HUES64 (cell line): ENCODE results near the gene RFX2.
"Not testable (repeated sequence)": the region's sequence is repeated elsewhere in the genome, so short reads cannot be mapped to it uniquely, and the experiment has no call there.

Experiments
- H3K27ac ChIP-seq: 2 replicates; pipeline ENCODE4 v1.7.0; 2013; ENCODE audit warnings: low read depth, low read length, inconsistent platforms
- H3K27me3 ChIP-seq: 2 replicates; pipeline ENCODE4 v1.6.1; 2013; ENCODE audit warnings: mild to moderate bottlenecking, low read length; ENCODE audit not compliant: insufficient read depth
- H3K36me3 ChIP-seq: 2 replicates; pipeline ENCODE4 v1.6.1; 2013; ENCODE audit warnings: mild to moderate bottlenecking, low read length; ENCODE audit not compliant: insufficient read depth
- H3K4me1 ChIP-seq: 2 replicates; pipeline ENCODE4 v1.6.1; 2013; ENCODE audit warnings: mild to moderate bottlenecking, low read length, moderate library complexity; ENCODE audit not compliant: insufficient read depth
- H3K4me3 ChIP-seq: 2 replicates; pipeline ENCODE4 v1.5.1; 2013; ENCODE audit warnings: mild to moderate bottlenecking, low read length, moderate library complexity
- H3K9ac ChIP-seq: 2 replicates; pipeline ENCODE4 v1.6.1; 2013; ENCODE audit warnings: mild to moderate bottlenecking, low read depth, low read length
- H3K9me3 ChIP-seq: 2 replicates; pipeline ENCODE4 v1.6.1; 2013; ENCODE audit warnings: low read depth, low read length; ENCODE audit not compliant: insufficient read depth
- WGBS: fragments of 150-250, 120-280 bp; methylation state at CpG from one replicate; pipeline ENCODE4 v1.1.7; 2013; ENCODE audit warnings: missing lambda C conversion rate; 5-methylcytosine and 5-hydroxymethylcytosine counted together

Gene RFX2

DNA sequence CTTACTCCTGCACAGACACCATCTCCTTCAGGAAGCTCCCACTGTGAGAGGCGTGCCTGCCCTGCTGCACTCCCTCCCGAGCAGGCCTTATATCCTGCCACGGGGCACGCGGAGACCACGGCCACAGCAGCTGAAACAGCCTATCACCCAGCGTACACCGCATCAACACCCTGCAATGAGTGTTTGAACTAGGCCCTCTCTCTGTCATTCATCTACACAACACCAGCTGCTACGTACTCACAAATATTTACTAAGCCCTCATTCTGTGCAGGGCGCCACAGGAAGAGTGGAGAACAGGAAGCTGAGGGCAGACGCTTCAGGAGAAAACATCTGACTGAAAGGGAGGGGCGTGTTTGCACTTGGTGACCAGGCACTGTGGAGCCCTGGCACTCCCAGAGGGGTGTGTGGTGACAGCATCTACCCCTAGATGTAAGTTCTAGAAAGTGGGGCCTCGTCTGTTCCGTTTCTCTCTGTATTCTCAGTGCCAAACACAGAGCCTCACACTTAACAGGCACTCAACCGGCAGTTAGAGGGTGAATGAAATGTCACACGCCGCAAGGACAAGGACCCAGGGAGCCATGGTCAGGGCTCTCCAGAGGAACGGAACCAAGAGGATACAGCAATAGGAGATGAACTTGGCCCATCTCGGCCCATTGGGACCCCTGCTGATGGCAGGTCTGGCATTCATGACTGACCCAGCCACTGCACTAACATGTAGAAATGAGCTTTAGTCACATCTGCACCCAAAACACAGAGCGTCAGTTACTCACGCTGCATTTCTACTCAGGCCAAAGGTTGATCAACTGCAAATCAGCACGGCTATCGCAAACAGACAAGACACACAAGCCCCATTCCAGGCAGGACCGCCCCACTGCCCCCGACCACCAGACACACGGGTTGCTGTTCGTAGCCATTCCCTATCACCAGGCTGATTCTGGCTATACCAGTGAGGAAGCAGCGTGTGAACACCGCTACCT is 148.0 kb downstream of the RFX2 start:
- WGBS, result 78% methylated on average over 29 of the region's 29 CpGs
- no peak overlapping the region for H3K4me3 ChIP-seq
- no peaks in the 10 kb centered on the region for H3K9me3 ChIP-seq
- H3K4me1 ChIP-seq, result peaks cover 21% of the 10 kb centered on the region
- H3K27me3 ChIP-seq, result no peaks in the 10 kb centered on the region
- H3K9ac ChIP-seq, result no peak overlapping the region
- H3K27ac ChIP-seq, result no peak overlapping the region
- peaks cover 3% of the 10 kb centered on the region; the same call in 1 of the 2 replicates for H3K36me3 ChIP-seq

DNA sequence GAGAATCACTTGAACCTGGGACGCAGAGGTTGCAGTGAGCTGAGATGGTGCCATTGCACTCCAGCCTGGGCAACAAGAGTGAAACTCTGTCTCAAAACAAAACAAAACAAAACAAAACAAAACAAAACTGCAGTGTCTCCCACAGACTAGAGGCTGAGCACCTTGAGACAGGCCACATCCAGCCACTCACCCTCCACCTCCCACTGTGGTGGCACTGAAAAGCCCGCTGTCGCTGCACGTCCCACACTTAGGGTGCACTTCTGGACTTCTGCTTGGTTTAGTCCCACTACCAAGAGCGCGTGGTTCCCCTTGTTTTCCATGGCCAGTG is 148.7 kb downstream of the RFX2 start:
- H3K9me3 ChIP-seq, H3K27me3 ChIP-seq, H3K4me3 ChIP-seq, H3K27ac ChIP-seq, H3K36me3 ChIP-seq, H3K9ac ChIP-seq: not testable (repeated sequence)
- H3K4me1 ChIP-seq, result peaks cover 27% of the 10 kb centered on the region
- 94% methylated on average over 5 of the region's 6 CpGs for WGBS

DNA sequence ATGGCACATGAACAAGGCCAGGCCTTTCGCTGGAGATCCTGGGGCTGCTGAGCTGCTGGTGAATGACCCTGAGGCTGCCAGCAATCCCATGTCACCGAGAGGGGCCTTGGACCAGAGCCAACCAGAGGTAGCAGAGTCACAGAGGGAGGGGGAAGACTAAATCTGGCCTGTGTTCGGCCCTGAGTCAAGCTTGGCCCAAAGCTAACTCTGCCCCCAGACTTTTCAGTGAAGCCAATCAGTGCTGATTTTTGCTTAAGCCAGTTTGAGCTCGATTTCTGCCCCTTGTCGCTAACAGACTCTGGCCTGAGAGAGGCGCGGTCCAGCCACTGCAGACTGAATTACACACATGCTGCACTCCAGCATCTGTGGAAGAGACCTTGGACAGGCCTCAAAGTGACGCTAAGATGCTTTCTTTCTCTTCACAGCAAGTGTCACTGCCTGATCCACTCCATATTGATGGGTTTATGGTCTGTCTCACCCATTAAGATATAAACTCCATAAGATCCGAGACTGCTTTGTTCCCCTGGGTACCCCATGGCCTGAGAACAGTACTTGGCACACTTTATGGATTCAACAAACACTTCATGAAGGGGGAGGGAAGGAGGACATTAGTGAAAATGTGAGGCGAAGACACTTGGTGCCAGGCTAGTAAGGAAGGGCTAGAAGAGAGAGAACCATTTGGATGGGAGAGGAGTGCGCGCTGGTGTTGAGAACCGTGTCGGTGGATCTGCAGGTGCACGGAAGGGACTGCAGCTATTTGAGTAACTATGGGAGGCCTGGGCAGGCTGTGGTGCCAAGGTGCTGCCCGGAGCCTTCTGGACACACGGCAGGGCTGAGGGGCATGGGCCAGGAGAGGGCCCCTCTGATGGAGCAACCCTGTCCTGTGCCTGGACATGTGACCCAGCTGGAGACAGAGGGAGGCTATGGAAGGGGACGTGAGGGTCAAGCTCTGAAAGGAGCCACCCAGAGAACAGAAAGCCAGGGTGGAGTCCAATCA is 150.0 kb downstream of the RFX2 start:
- no peak overlapping the region for H3K9ac ChIP-seq
- no peaks in the 10 kb centered on the region for H3K9me3 ChIP-seq
- H3K36me3 ChIP-seq, result no peaks in the 10 kb centered on the region
- H3K27ac ChIP-seq, result no peak overlapping the region
- no peaks in the 10 kb centered on the region for H3K27me3 ChIP-seq
- WGBS, result 93% methylated on average over 18 of the region's 18 CpGs
- H3K4me3 ChIP-seq, result no peak overlapping the region
- H3K4me1 ChIP-seq, result peaks cover 34% of the 10 kb centered on the region

DNA sequence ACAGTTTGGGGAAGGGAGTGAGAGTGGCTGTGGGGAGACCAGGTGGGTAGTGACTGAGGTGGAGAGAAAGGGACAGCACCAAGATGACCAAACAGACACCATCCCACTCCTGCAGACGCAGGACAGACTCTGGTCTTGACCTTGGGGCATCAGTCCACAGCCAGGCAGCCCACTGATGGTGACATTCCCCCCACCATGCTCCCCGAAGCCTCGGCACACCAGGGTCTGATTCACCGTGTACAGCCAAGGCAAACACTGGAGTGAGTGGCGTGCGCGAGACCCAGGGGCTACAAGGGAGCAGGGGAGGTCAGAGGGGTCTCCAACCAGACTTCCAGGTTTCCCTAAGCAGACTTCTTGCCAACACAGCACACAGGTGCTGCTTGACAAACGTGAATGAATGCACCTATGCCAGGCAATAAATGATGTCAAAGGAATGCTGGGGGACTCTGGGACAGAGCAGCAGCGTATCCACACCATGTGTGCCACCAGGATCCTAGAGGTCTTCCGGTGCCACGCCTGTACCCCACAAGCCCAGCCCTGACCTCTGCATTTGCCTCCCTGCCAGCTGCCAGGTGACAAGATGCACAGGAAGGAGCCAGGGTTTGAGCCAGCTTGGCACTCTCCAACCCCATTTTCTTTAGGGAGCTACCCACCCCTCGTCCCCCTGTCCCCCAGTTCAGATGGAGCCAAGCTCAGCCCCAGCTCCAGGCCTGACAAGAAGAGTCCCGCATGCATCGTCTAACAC is 150.9 kb downstream of the RFX2 start:
- Histone ChIP-seq H3K27ac (no peak overlapping the region), H3K9ac (no peak overlapping the region; the same call in 1 of the 2 replicates), H3K27me3 (no peaks in the 10 kb centered on the region), H3K36me3 (no peaks in the 10 kb centered on the region), H3K9me3 (no peaks in the 10 kb centered on the region), H3K4me1 (peaks cover 39% of the 10 kb centered on the region), H3K4me3 (no peak overlapping the region)
- WGBS, result 95% methylated on average over 14 of the region's 14 CpGs

DNA sequence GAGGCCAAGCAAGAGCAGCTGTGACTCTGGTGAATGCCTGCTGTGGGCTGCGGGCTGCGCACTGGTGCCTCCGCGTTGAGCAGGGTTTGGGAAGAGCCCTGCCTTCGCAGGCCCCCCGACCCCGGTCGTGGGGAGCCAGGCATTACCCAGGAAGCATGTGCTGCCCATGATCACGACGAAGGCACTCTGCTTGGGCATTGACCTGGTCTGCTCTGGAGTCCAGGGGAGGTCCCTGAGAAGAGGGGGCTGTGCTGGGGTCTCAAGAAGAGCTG is 151.5 kb downstream of the RFX2 start:
- H3K27ac ChIP-seq, result no peak overlapping the region
- no peaks in the 10 kb centered on the region for H3K9me3 ChIP-seq
- 92% methylated on average over 10 of the region's 10 CpGs for WGBS
- H3K36me3 ChIP-seq, result no peaks in the 10 kb centered on the region
- no peaks in the 10 kb centered on the region for H3K27me3 ChIP-seq
- H3K9ac ChIP-seq, result peak overlapping the region; percentile 24; the same call in 1 of the 2 replicates
- H3K4me1 ChIP-seq, result peaks cover 45% of the 10 kb centered on the region
- H3K4me3 ChIP-seq, result no peak overlapping the region

DNA sequence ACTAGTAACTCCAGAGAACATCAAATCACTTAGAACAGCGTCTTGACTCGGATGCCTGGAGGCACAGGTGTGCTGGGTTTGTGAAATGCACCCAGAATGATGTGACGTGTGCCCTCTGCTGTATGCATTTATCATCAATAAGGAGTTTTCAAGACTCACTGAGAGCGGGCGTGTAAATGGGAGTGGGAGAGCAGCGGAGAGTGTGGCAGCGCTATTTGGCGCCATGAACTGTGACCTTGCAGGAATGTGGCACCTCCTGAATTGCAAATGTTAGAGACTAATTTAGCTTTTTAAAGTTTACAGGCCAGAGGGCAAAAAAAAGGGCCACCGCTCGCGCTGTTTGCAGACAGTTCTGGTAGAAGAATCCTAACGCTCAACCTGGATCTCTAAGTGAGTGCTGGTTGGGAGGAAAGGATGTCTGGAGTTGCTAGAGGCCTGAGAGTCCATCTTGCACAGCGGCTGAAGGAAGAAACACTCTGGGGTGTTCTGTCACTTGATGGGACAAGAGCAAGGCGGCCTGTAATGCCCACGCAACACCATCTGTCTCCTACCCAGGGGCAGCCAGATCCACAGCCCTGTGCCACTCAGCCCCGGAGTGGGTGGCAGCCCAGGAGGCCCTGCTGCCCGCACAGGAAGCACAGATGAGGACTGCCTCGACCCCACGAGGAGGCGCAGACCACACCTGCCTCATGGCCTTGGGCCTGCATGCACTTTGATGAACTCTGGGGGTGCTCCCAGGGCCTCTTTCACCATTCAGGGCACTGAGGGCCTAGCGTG is 152.0 kb downstream of the RFX2 start:
- Histone ChIP-seq H3K36me3 (no peaks in the 10 kb centered on the region), H3K9ac (peak overlapping the region; percentile 24; the same call in 1 of the 2 replicates), H3K27me3 (no peaks in the 10 kb centered on the region), H3K27ac (no peak overlapping the region), H3K4me3 (no peak overlapping the region), H3K9me3 (no peaks in the 10 kb centered on the region), H3K4me1 (peaks cover 51% of the 10 kb centered on the region)
- WGBS, result 73% methylated on average over 21 of the region's 21 CpGs

DNA sequence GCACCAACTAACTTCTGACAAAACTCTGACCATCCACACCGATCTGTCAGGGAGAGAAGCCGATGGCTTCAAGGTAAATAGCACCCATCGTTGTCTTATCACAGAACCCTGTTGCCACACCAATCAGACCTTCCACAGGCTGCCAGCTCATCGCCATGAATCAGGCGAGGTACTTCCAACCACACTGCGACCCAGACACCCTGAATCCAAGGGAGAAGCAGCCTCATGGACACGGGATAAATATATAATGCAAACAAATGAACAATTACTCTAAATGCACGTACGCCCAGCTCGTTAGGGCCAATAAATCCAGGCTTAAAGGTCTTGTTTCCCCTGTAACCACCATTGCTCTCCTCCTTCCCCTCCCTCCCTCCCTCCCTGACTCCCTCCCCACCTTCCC is 153.1 kb downstream of the RFX2 start:
- Histone ChIP-seq H3K4me1 (peaks cover 56% of the 10 kb centered on the region), H3K4me3 (no peak overlapping the region), H3K36me3 (no peaks in the 10 kb centered on the region), H3K9ac (no peak overlapping the region), H3K27ac (no peak overlapping the region), H3K27me3 (no peaks in the 10 kb centered on the region), H3K9me3 (no peaks in the 10 kb centered on the region)
- 85% methylated on average over 10 of the region's 10 CpGs for WGBS

DNA sequence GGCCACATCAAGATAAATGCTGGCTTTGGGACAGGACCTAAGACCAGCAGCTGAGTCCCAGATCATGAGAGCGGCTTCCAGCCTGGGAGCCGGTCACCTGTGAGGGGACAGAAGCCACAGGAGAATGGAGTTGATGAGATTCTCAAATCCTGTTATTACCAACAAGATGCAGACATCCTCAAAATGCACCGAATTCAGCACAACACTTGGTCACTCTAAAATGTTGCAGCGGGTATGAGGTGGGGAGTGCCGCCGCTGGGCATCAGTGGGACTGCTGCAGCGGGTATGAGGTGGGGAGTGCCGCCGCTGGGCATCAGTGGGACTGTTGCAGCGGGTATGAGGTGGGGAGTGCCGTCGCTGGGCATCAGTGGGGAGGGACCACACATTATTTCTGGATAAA is 153.6 kb downstream of the RFX2 start:
- H3K4me3 ChIP-seq, result no peak overlapping the region
- H3K27ac ChIP-seq, result no peak overlapping the region
- no peaks in the 10 kb centered on the region for H3K36me3 ChIP-seq
- peaks cover 57% of the 10 kb centered on the region for H3K4me1 ChIP-seq
- H3K9ac ChIP-seq, result no peak overlapping the region
- H3K27me3 ChIP-seq, result no peaks in the 10 kb centered on the region
- no peaks in the 10 kb centered on the region for H3K9me3 ChIP-seq
- WGBS, result 95% methylated on average over 12 of the region's 12 CpGs

DNA sequence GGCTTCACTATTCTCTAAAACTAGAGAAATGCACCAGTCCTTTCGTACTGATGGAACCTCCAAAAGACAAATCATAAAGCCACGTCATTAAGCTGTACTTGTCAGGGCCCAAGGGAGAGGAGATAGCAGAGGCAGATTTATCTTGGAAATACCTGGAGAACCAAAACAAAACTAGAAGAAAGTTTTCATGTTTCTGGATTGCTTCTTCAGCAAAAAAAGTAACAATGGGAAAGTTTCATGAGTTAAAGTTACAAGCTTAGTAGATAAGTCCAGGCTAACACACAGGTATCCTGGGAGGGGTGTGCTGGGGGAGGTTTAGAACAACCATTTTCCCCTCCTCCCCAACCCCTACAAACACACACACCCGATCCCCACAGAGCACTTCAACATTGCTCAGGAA is 154.0 kb downstream of the RFX2 start:
- Histone ChIP-seq H3K27me3 (no peaks in the 10 kb centered on the region), H3K4me1 (peaks cover 61% of the 10 kb centered on the region), H3K9ac (no peak overlapping the region), H3K9me3 (no peaks in the 10 kb centered on the region), H3K27ac (no peak overlapping the region), H3K36me3 (no peaks in the 10 kb centered on the region), H3K4me3 (no peak overlapping the region)
- 87% methylated on average over 3 of the region's 3 CpGs for WGBS

DNA sequence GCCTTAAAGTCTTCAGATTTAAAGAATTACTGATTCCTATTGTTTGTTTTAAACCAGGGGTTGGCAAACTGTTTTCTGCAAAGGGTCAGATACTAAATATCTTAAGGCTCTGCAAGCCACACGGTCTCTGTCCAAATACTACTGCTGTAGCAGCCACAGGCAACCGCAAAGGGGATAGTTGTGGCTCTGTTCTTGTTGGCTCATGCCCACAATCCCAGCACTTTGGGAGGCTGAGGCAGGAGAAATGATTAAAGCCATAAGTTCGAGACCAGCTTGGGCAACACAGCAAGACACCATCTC is 154.7 kb downstream of the RFX2 start:
- Histone ChIP-seq H3K4me1 (peaks cover 68% of the 10 kb centered on the region), H3K4me3 (no peak overlapping the region), H3K27ac (no peak overlapping the region), H3K36me3 (0 out of 2 replicates have a peak, but pooled peaks cover under 1% of the 10 kb centered on the region), H3K27me3 (no peaks in the 10 kb centered on the region), H3K9ac (no peak overlapping the region), H3K9me3 (no peaks in the 10 kb centered on the region)
- WGBS, result 93% methylated on average over 2 of the region's 3 CpGs
